DND-41 (cell line): ENCODE measurements around the gene GSK3A.
A peak's percentile ranks its signal among the peaks of the same experiment; 100 is the strongest.

Experiments
- ATAC-seq: fragments of 200-7000 bp; cut with Tn5 transposase; 3 replicates; pipeline ENCODE4 v1.9.1; 2021; ENCODE audit warnings: low read depth; ENCODE audit not compliant: insufficient read depth
- DNase-seq: peaks from one replicate; pipeline ENCODE4 v3.0.0-alpha.2; 2020
- H2AFZ ChIP-seq: 2 replicates; pipeline ENCODE4 v1.6.0; 2012; ENCODE audit warnings: low read depth, low read length
- H3K27ac ChIP-seq: 2 replicates; pipeline ENCODE4 v1.5.1; 2012; ENCODE audit warnings: low read length, inconsistent platforms
- H3K27me3 ChIP-seq: fragments of 200-600 bp; sonication (generic); 2 replicates; pipeline ENCODE4 v1.6.0; 2012; ENCODE audit warnings: low read length, mild to moderate bottlenecking, inconsistent platforms; ENCODE audit not compliant: insufficient read depth, poor library complexity
- H3K36me3 ChIP-seq: 2 replicates; pipeline ENCODE4 v1.5.1; 2012; ENCODE audit warnings: low read length, inconsistent platforms; ENCODE audit not compliant: insufficient read depth
- H3K4me1 ChIP-seq: 2 replicates; pipeline ENCODE4 v1.5.1; 2012; ENCODE audit warnings: mild to moderate bottlenecking, low read length; ENCODE audit not compliant: insufficient read depth
- H3K4me2 ChIP-seq: 2 replicates; pipeline ENCODE4 v1.6.0; 2012; ENCODE audit warnings: mild to moderate bottlenecking, moderate library complexity, low read length, inconsistent platforms; ENCODE audit not compliant: insufficient read depth
- H3K4me3 ChIP-seq, 2 experiments: fragments of 200-600 bp in 1 of 2; shearing (Covaris generic) in 1 of 2; 2 replicates each; pipeline ENCODE4 v1.5.1; 2012 to 2016; ENCODE audit warnings: inconsistent platforms in 2 of 2, low read length in 2 of 2, mild to moderate bottlenecking in 2 of 2, low read depth in 1 of 2, moderate library complexity in 1 of 2
- H3K79me2 ChIP-seq: 2 replicates; pipeline ENCODE4 v1.6.0; 2012; ENCODE audit warnings: low read length, inconsistent platforms; ENCODE audit not compliant: insufficient read depth
- H3K9ac ChIP-seq: 2 replicates; pipeline ENCODE4 v1.6.0; 2012; ENCODE audit warnings: low read depth, mild to moderate bottlenecking, inconsistent platforms, low read length, moderate library complexity
- H3K9me3 ChIP-seq: 2 replicates; pipeline ENCODE4 v1.5.1; 2012; ENCODE audit warnings: low read length, moderate library complexity, mild to moderate bottlenecking, inconsistent platforms; ENCODE audit not compliant: insufficient read depth, severe bottlenecking
- H4K20me1 ChIP-seq: 2 replicates; pipeline ENCODE4 v1.6.0; 2012; ENCODE audit warnings: low read length; ENCODE audit not compliant: insufficient read depth
- CTCF ChIP-seq: IDR thresholded peaks from 2 replicates; pipeline ENCODE4 v1.5.1; 2012; ENCODE audit warnings: borderline replicate concordance, low read length, moderate library complexity, mild to moderate bottlenecking; ENCODE audit not compliant: poor library complexity, severe bottlenecking; ENCODE audit errors: extremely low read depth
- EZH2 ChIP-seq: IDR thresholded peaks from 3 replicates; pipeline ENCODE4 v1.6.1; 2012; ENCODE audit warnings: borderline replicate concordance, low read depth, mild to moderate bottlenecking, moderate library complexity, low read length, inconsistent platforms; ENCODE audit not compliant: severe bottlenecking

The GSK3A gene

GRCh38 chr19:42191855-42192254 lies 50.5 kb downstream of the GSK3A start:
- Histone ChIP-seq H3K79me2 (no peaks in the 10 kb centered on the region), H3K36me3 (peaks cover under 1% of the 10 kb centered on the region; the same call in 1 of the 2 replicates), H3K4me1 (no peaks in the 10 kb centered on the region), H3K4me2 (no peak overlapping the region), H3K4me3 (no peak overlapping the region), H2AFZ (no peak overlapping the region), H3K9ac (no peak overlapping the region), H4K20me1 (no peaks in the 10 kb centered on the region), H3K9me3 (no peaks in the 10 kb centered on the region), H3K27ac (no peak overlapping the region), H3K27me3 (no peaks in the 10 kb centered on the region)
- DNase-seq: no peak
- TF ChIP-seq CTCF (no peak), EZH2 (no peak)
- no peak for ATAC-seq

- Histone ChIP-seq H3K36me3 (no peaks in the 10 kb centered on the region), H3K9ac (no peak overlapping the region), H3K4me1 (no peaks in the 10 kb centered on the region), H3K4me2 (no peak overlapping the region), H2AFZ (no peak overlapping the region), H3K27ac (no peak overlapping the region), H3K4me3 (no peak overlapping the region), H3K79me2 (no peaks in the 10 kb centered on the region), H3K27me3 (no peaks in the 10 kb centered on the region), H4K20me1 (no peaks in the 10 kb centered on the region), H3K9me3 (no peaks in the 10 kb centered on the region)
- DNase-seq (no peak), ATAC-seq (peak; percentile 40; the same call in 1 of the 3 replicates)
- TF ChIP-seq CTCF (no peak), EZH2 (no peak)
Measured at GRCh38 chr19:42191330-42191729, 51.1 kb downstream of the GSK3A start.

- no peak for DNase-seq
- Histone ChIP-seq H3K36me3 (no peaks in the 10 kb centered on the region), H3K79me2 (no peaks in the 10 kb centered on the region), H3K4me2 (no peak overlapping the region), H3K4me1 (peaks cover 18% of the 10 kb centered on the region), H2AFZ (no peak overlapping the region), H3K27me3 (no peaks in the 10 kb centered on the region), H3K4me3 (no peak overlapping the region), H3K9me3 (no peaks in the 10 kb centered on the region), H4K20me1 (no peaks in the 10 kb centered on the region), H3K27ac (no peak overlapping the region), H3K9ac (no peak overlapping the region)
- no peak for TF ChIP-seq CTCF
- no peak for TF ChIP-seq EZH2
- ATAC-seq: no peak
Measured at GRCh38 chr19:42189133-42189532, 53.3 kb downstream of the GSK3A start.

GRCh38 chr19:42188665-42189064 lies 53.7 kb downstream of the GSK3A start:
- no peaks in the 10 kb centered on the region for H3K79me2 ChIP-seq
- no peak for DNase-seq
- H3K9ac ChIP-seq: no peak overlapping the region
- TF ChIP-seq EZH2: no peak
- no peak for TF ChIP-seq CTCF
- no peaks in the 10 kb centered on the region for H4K20me1 ChIP-seq
- no peaks in the 10 kb centered on the region for H3K27me3 ChIP-seq
- H3K27ac ChIP-seq: no peak overlapping the region
- ATAC-seq: no peak
- no peak overlapping the region for H2AFZ ChIP-seq
- no peak overlapping the region for H3K4me2 ChIP-seq
- peaks cover 19% of the 10 kb centered on the region for H3K4me1 ChIP-seq
- no peaks in the 10 kb centered on the region for H3K9me3 ChIP-seq
- no peaks in the 10 kb centered on the region for H3K36me3 ChIP-seq
- H3K4me3 ChIP-seq: no peak overlapping the region
